Keratinocyte (primary cell): ENCODE data around the gene CNNM3. TPM values are rescaled to one million over a fixed set of nuclear protein-coding genes. Genes with fewer than 3 reads are reported as not detected.

Source experiments
- DNase-seq: peaks from one replicate; pipeline ENCODE4 v3.0.0-alpha.2; 2011; ENCODE audit warnings: low read depth, missing footprints, low spot score
- FAIRE-seq: peaks from 2 replicates; lab custom pipeline; 2011; peaks lifted over from hg19 to GRCh38; lab: Jason Lieb, UNC
- H2AFZ ChIP-seq: 2 replicates; pipeline ENCODE4 v1.6.0; 2012; ENCODE audit warnings: low read length, control low read depth, inconsistent platforms; ENCODE audit not compliant: control insufficient read depth
- H3K27ac ChIP-seq: 2 replicates; pipeline ENCODE4 v1.5.1; 2011; ENCODE audit warnings: low read length; ENCODE audit not compliant: control insufficient read depth, insufficient read depth
- H3K27me3 ChIP-seq: 3 replicates; pipeline ENCODE4 v1.6.0; 2011; ENCODE audit warnings: low read length; ENCODE audit not compliant: control insufficient read depth, insufficient read depth; ENCODE audit errors: extremely low read depth
- H3K36me3 ChIP-seq, 2 experiments: 2 replicates in 1 of 2; 3 replicates in 1 of 2; pipeline ENCODE4 v1.5.1; 2011; ENCODE audit warnings: low read length in 2 of 2, mild to moderate bottlenecking in 1 of 2; ENCODE audit not compliant: control insufficient read depth in 2 of 2, insufficient read depth in 2 of 2; ENCODE audit errors: extremely low read depth in 1 of 2
- H3K4me1 ChIP-seq: 3 replicates; pipeline ENCODE4 v1.5.1; 2011; ENCODE audit warnings: low read length; ENCODE audit not compliant: control insufficient read depth, insufficient read depth; ENCODE audit errors: extremely low read depth
- H3K4me2 ChIP-seq: 3 replicates; pipeline ENCODE4 v1.6.0; 2011; ENCODE audit warnings: low read depth, low read length; ENCODE audit not compliant: control insufficient read depth, insufficient read depth; ENCODE audit errors: extremely low read depth
- H3K4me3 ChIP-seq, 3 experiments: fragments of 200-600 bp in 1 of 3; sonication (generic) in 1 of 3; 2 replicates in 2 of 3; 3 replicates in 1 of 3; pipeline ENCODE4 v1.5.1; 2011 to 2016; ENCODE audit warnings: low read length in 3 of 3, mild to moderate bottlenecking in 3 of 3, control low read depth in 2 of 3, inconsistent platforms in 1 of 3, low read depth in 1 of 3, mixed read lengths in 1 of 3, mixed run types in 1 of 3, moderate library complexity in 1 of 3; ENCODE audit not compliant: control insufficient read depth in 2 of 3, insufficient read depth in 2 of 3; ENCODE audit errors: extremely low read depth in 1 of 3
- H3K79me2 ChIP-seq: 2 replicates; pipeline ENCODE4 v1.6.0; 2012; ENCODE audit warnings: low read length; ENCODE audit not compliant: control insufficient read depth, insufficient read depth
- H3K9ac ChIP-seq: 3 replicates; pipeline ENCODE4 v1.6.0; 2011; ENCODE audit warnings: low read length; ENCODE audit not compliant: control insufficient read depth, insufficient read depth; ENCODE audit errors: extremely low read depth
- H3K9me1 ChIP-seq: 3 replicates; pipeline ENCODE4 v1.6.0; 2011; ENCODE audit warnings: low read length; ENCODE audit not compliant: control insufficient read depth, insufficient read depth; ENCODE audit errors: extremely low read depth
- H3K9me3 ChIP-seq: 2 replicates; pipeline ENCODE4 v1.5.1; 2012; ENCODE audit warnings: low read depth, low read length; ENCODE audit not compliant: control insufficient read depth
- H4K20me1 ChIP-seq: 3 replicates; pipeline ENCODE4 v1.6.0; 2011; ENCODE audit warnings: low read length; ENCODE audit not compliant: control insufficient read depth, insufficient read depth; ENCODE audit errors: extremely low read depth
- EZH2 ChIP-seq: IDR thresholded peaks from one replicate; pipeline ENCODE4 v1.6.1; 2012; ENCODE audit warnings: inconsistent platforms, mild to moderate bottlenecking, low read length, moderate library complexity
- dilution Hi-C: fragments of 300-500 bp; cut with MboI; formaldehyde crosslinking; loops from one replicate; pipeline ENCODE4 v1.7.0; 2020; ENCODE audit warnings: low sequenced_read_pairs; ENCODE audit not compliant: extremely low pct_ligation_motif_present
- polyA plus RNA-seq, 5 experiments: library from polyadenylated mRNA; depleted of rRNA in 3 of 5; stranded (reverse) in 3 of 5; stranded (forward) in 1 of 5; unstranded in 1 of 5; fragments of >200 nt; gene quantifications; 1 replicate in 1 of 5; 2 replicates in 3 of 5; 3 replicates in 1 of 5; pipeline versions ENCODE4 v1.2.1 to v1.2.3, GENCODE V29; 2011 to 2012; ENCODE audit warnings: missing spikeins in 2 of 5, low read depth in 1 of 5, low replicate concordance in 1 of 5
- TF ChIP-seq, protein P1 (sequence below), 3 experiments: IDR thresholded peaks in 1 of 3; conservative IDR thresholded peaks in 1 of 3; optimal IDR thresholded peaks in 1 of 3; 2 replicates in 2 of 3; 3 replicates in 1 of 3; pipeline versions ENCODE3 to v1.5.1; 2011; ENCODE audit warnings: low read length in 3 of 3, mild to moderate bottlenecking in 3 of 3, moderate library complexity in 2 of 3, control low read depth in 1 of 3, inconsistent platforms in 1 of 3; ENCODE audit not compliant: insufficient read depth in 2 of 3; ENCODE audit errors: extremely low read depth in 1 of 3

CNNM3 gene
- polyA plus RNA-seq, 1 donor (not counting 4 experiments of a cell fraction or from before 2014, with no cell fraction given), result 2.3 TPM

DNA sequence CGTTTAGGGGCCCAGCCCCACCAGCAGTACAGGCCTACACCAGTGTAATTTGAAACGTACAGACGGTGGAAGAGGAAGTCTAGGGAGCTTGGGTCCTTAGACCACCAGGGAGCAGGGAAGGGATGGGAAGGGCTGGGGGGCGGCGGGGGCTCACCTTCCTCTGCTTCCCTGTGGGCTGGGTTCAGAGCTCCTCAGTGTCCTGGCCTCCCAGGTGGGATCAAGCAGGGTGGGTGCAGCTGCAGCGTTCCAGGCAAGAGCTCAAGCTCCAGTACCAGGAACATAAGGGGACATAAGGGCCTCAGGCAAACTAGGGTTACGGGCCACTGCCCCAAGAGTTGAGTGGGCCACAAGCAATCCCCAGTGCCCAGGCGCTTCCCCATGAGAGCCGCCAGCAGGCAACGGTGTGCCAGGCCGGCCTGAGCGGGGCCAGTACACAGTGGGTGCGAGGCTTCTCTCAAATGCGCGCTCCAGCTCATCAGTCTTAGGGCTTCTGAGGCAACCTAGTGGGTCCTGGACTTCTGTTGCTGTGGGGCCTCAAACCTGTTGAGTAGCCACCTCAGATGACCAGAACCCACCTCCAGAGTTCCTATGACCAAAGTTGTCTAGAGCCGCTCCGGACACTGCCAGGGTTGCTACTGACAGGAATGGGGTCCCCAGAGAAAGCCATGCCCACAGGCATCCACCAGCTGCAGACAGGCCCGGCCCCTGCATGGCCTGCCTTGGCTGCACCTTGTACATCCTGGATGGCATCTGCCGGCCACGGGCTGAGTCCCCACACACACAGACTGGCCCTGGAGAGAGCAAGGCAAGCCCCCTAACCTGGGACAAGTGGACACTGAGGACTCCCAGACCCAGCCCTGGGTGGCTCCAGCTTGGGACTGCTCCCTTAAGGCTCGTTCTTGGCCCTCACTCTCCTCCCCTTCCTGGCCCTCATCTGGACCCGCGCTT lies 22.6 kb downstream of the CNNM3 start:
- TF ChIP-seq, protein P1, sequence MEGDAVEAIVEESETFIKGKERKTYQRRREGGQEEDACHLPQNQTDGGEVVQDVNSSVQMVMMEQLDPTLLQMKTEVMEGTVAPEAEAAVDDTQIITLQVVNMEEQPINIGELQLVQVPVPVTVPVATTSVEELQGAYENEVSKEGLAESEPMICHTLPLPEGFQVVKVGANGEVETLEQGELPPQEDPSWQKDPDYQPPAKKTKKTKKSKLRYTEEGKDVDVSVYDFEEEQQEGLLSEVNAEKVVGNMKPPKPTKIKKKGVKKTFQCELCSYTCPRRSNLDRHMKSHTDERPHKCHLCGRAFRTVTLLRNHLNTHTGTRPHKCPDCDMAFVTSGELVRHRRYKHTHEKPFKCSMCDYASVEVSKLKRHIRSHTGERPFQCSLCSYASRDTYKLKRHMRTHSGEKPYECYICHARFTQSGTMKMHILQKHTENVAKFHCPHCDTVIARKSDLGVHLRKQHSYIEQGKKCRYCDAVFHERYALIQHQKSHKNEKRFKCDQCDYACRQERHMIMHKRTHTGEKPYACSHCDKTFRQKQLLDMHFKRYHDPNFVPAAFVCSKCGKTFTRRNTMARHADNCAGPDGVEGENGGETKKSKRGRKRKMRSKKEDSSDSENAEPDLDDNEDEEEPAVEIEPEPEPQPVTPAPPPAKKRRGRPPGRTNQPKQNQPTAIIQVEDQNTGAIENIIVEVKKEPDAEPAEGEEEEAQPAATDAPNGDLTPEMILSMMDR (optimal IDR thresholded peaks at IDR 0.05 in 1 of 3, IDR thresholded peaks at IDR 0.05 in 1 of 3, conservative IDR thresholded peaks at IDR 0.05 in 1 of 3; ENCODE audit: extremely low read depth in 1 of 3, insufficient read depth in 2 of 3, low read length in 3 of 3), result no peak
- TF ChIP-seq EZH2, result no peak
- H3K36me3 ChIP-seq, result peaks cover 0 to 2% of the 10 kb centered on the region in 2 experiments
- FAIRE-seq (no peak), DNase-seq (no peak)
- no peak overlapping the region for H3K4me2 ChIP-seq
- peaks cover 3% of the 10 kb centered on the region for H4K20me1 ChIP-seq
- no peak overlapping the region for H3K9ac ChIP-seq
- no peaks in the 10 kb centered on the region for H3K9me3 ChIP-seq
- no peaks in the 10 kb centered on the region for H3K4me1 ChIP-seq
- no peaks in the 10 kb centered on the region for H3K27me3 ChIP-seq
- no peak overlapping the region for H2AFZ ChIP-seq
- dilution Hi-C loops, result no loop called here
- H3K4me3 ChIP-seq, result no peak overlapping the region
- H3K27ac ChIP-seq, result no peak overlapping the region
- no peaks in the 10 kb centered on the region for H3K79me2 ChIP-seq
- no peaks in the 10 kb centered on the region for H3K9me1 ChIP-seq

DNA sequence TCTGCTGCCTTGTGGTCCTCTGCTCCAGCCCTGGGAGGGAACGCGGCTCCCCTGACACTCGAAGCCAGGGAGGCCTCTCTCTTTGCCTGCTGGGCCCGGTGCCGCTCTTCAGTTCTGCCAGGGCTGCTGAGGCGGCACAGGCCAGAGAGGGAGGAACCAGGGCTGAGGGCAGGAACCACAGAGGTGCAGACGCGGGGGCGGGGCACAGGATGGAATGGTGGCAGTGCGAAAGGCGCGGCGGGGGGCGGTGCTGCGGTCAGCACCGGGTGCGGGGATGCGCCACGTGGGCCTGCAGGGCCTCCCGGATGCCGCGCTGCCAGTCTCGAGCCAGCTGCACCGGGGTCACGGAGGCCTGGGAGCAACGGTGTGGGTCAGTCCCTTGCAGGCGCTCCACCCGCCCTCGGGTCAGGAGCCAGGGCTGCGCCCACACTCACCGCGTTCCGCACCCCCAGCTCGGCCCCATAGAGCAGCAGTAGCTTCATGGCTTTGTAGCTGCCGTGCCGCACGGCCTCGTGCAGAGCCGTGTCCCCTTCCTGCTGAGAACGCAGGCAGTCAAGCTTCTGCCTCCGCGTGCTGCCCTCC lies 23.3 kb downstream of the CNNM3 start:
- Histone ChIP-seq H3K9me1 (no peaks in the 10 kb centered on the region), H3K36me3 (peaks cover 0 to 2% of the 10 kb centered on the region in 2 experiments), H3K27me3 (no peaks in the 10 kb centered on the region), H4K20me1 (peaks cover 3% of the 10 kb centered on the region), H3K27ac (no peak overlapping the region), H3K4me2 (no peak overlapping the region), H3K9me3 (no peaks in the 10 kb centered on the region), H2AFZ (no peak overlapping the region), H3K4me3 (no peak overlapping the region), H3K4me1 (no peaks in the 10 kb centered on the region), H3K9ac (no peak overlapping the region), H3K79me2 (no peaks in the 10 kb centered on the region)
- DNase-seq, result no peak
- dilution Hi-C loops, result no loop called here
- no peak for TF ChIP-seq EZH2
- TF ChIP-seq, protein P1 (optimal IDR thresholded peaks at IDR 0.05 in 1 of 3, IDR thresholded peaks at IDR 0.05 in 1 of 3, conservative IDR thresholded peaks at IDR 0.05 in 1 of 3; ENCODE audit: extremely low read depth in 1 of 3, insufficient read depth in 2 of 3, low read length in 3 of 3), result no peak
- no peak for FAIRE-seq
